HPDE6-E6E7 (cell line): ENCODE measurements around the gene CHCHD6.

Experiments
- DNase-seq: peaks from one replicate; pipeline ENCODE4 v3.0.0; 2011; ENCODE audit warnings: missing footprints; ENCODE audit errors: extremely low spot score

CHCHD6 gene

GRCh38 chr3:126703512-126704493 lies at the start of gene CHCHD6:
TSS of gene CHCHD6 (plus strand) at chr3:126704240. CDS start at chr3:126704313, 73 bp downstream.
- DNase-seq, result peak; percentile 97

GRCh38 chr3:126654571-126655383 lies 49.3 kb upstream of the CHCHD6 start, which contains the start of gene TXNRD3:
TSS of gene TXNRD3 (minus strand) at chr3:126655124.
- DNase-seq, result peak; percentile 80

- no peak for DNase-seq
Measured at GRCh38 chr3:126655887-126656286, 48.2 kb upstream of the CHCHD6 start.

GRCh38 chr3:126656371-126657134 lies 47.5 kb upstream of the CHCHD6 start:
- no peak for DNase-seq

GRCh38 chr3:126657901-126658300 lies 46.1 kb upstream of the CHCHD6 start:
- DNase-seq, result no peak

- DNase-seq, result no peak
Measured at GRCh38 chr3:126658584-126658983, 45.5 kb upstream of the CHCHD6 start.

GRCh38 chr3:126659915-126660886 lies 43.8 kb upstream of the CHCHD6 start:
- DNase-seq, result no peak

GRCh38 chr3:126661532-126662364 lies 42.3 kb upstream of the CHCHD6 start:
- no peak for DNase-seq

- no peak for DNase-seq
Measured at GRCh38 chr3:126663257-126663656, 40.8 kb upstream of the CHCHD6 start.

GRCh38 chr3:126663750-126664149 lies 40.3 kb upstream of the CHCHD6 start:
- DNase-seq, result no peak

GRCh38 chr3:126664591-126665214 lies 39.3 kb upstream of the CHCHD6 start:
- DNase-seq, result no peak

- no peak for DNase-seq
Measured at GRCh38 chr3:126665221-126665936, 38.7 kb upstream of the CHCHD6 start.

GRCh38 chr3:126665959-126666657 lies 37.9 kb upstream of the CHCHD6 start:
- DNase-seq, result no peak

- no peak for DNase-seq
Measured at GRCh38 chr3:126666658-126667528, 37.1 kb upstream of the CHCHD6 start.

GRCh38 chr3:126667631-126668449 lies 36.2 kb upstream of the CHCHD6 start:
- DNase-seq, result no peak
